Right hindlimb (tissue), 1 donor: ENCODE results near the gene C20orf144.
"Not testable (repeated sequence)": the region's sequence is repeated elsewhere in the genome, so short reads cannot be mapped to it uniquely, and the experiment has no call there.

ENCODE experiments used
- DNase-seq: peaks from one replicate; pipeline ENCODE4 v3.0.0-alpha.2; 2018

The C20orf144 gene

GRCh38 chr20:33697129-33697528 lies 35.0 kb downstream of the C20orf144 start:
- peak; percentile 71 for DNase-seq

GRCh38 chr20:33698966-33699365 lies 36.8 kb downstream of the C20orf144 start:
- not testable (repeated sequence) for DNase-seq

GRCh38 chr20:33700696-33701441 lies 38.7 kb downstream of the C20orf144 start:
- not testable (repeated sequence) for DNase-seq

GRCh38 chr20:33701629-33702450 lies 39.7 kb downstream of the C20orf144 start:
- DNase-seq = no peak

GRCh38 chr20:33702861-33703260 lies 40.7 kb downstream of the C20orf144 start:
- DNase-seq = peak; percentile 49

- no peak for DNase-seq
Observed at GRCh38 chr20:33703498-33704137, 41.5 kb downstream of the C20orf144 start.

GRCh38 chr20:33704197-33704924 lies 42.2 kb downstream of the C20orf144 start:
- no peak for DNase-seq

- DNase-seq = no peak
Observed at GRCh38 chr20:33707668-33708067, 45.5 kb downstream of the C20orf144 start.

GRCh38 chr20:33709398-33709797 lies 47.3 kb downstream of the C20orf144 start:
- no peak for DNase-seq

GRCh38 chr20:33709905-33710541 lies 47.9 kb downstream of the C20orf144 start:
- no peak for DNase-seq

GRCh38 chr20:33710681-33711445 lies 48.7 kb downstream of the C20orf144 start:
- no peak for DNase-seq

GRCh38 chr20:33711446-33711738 lies 49.3 kb downstream of the C20orf144 start:
- DNase-seq = no peak
